Measurements from ENCODE around the gene NOA1.

Gene NOA1

DNA sequence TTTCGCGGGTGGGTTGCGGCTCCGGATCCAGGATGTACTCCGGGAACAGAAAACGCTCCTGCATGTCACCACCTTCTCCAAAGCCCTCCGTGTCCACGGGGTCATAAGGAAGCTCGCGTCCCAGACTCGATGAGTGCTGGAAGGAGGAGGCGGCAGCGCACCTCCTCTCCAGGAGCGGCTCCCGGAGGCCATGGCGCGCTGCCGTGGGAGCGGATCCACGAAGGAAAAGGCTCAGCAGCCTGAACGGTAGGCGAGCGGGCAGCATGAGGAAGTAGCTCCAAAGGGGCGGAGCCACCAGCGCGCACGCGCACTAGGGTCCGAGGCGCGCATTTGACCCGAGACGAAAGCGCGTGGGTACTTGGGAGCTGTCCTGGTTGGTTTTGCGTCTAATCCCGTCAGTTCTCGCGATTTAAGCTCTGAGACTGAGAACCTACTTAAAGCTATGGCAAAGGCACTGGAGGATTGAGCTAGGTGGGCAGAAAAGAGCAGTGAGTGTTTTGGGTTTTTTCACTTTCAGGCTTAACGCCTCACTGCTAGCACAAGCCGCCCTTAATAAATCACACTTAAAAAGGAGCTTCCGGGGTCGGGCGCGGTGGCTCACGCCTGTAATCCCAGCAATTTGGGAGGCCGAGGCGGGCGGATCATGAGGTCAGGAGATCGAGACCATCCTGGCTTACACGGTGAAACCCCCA lies at the start of gene NOA1:
Gene NOA1, minus strand, starts transcription at position 286 of the 692 bp plus-strand sequence. Its CDS starts 21 bp downstream, at position 265.
- DNase-seq, result peak; percentile 78 to 99 (median 94)

DNA sequence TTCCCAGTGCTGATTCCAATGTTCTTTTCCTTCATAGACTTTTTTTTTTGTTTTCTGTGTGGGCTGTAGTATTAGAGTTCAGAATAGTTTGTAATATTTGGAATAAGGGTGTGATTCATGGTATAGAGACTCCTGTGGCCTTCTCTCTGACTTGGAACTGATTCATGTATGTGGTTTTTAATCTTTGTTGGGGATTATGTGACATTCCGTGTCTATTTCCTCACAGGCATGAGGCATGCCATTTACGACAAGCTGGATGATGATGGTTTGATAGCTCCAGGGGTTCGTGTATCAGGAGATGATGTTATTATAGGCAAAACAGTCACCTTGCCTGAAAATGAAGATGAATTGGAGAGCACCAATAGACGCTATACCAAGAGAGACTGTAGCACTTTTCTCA lies 45.7 kb upstream of the NOA1 start:
- no peak for DNase-seq

DNA sequence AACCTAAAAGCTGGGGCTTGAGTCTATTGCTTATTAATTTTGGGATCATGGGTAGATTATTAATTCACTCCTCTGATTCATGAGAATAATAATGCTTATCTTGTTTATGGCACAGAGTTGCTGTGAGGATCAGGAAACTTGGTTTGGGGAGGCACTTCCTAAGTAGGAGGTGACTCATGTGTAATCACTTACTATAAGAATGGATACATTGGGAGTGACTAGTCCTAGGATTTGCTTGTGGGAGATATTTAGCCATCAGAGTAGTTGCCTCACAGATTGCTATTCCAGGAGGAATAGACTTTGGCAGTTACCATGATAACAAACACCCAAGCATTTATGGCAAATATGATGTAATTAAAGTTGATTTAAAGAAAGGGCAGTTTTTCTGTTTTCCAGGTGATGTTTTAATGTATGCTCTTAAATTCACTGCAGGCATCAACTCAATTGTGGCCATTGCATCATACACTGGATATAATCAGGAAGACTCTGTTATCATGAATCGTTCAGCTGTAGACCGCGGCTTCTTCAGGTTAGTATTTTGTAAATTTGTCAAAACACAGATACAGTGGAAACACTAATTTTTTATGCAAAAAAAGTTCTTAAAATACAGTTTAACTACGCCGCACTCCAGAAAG lies 43.2 kb upstream of the NOA1 start:
- no peak for DNase-seq

DNA sequence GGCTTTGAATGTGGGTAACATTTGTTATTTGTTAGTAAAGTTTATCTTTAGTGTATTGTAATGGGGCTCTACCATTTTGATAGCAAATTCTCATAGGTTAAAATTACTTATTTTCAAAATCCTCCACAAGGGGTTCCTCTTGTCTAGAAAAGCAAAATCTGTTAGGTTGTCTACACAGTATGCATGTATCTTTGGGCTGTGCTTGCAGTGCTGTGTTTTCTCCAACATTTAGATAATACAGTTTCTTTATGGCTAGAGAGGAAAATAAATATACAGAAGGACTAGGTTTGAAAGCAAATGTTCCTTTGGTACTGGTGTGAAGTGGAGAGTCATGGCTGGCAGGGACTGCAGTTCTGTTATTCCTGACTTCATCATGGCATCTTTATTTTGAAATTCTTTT lies 41.6 kb upstream of the NOA1 start:
- DNase-seq, result no peak

DNA sequence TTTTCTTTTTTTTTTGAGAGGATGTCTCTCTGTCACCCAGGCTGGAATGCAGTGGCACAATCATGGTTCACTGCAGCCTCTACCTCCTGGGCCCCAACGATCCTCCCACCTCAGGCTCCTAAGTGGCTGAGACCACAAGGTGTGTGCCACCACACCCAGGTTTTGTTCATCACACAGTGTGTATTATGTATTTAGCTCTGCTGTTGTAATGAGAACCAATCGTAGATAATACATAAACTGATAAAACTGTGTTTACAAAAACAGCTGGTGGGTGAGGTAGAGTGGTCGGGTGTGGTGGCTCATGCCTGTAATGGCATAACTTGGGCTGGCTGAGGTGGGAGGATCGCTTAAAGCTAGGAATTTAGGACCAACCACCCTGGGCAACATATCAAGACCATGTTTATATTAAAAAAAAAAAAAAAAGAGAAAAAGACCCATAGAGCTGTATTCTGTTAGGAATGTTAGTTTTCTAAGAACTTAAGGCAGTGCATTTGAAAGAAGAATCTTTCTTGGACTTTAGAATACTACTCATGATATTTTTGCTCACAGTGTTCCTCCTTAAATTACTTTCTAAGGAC lies 36.2 kb upstream of the NOA1 start:
- no peak for DNase-seq

DNA sequence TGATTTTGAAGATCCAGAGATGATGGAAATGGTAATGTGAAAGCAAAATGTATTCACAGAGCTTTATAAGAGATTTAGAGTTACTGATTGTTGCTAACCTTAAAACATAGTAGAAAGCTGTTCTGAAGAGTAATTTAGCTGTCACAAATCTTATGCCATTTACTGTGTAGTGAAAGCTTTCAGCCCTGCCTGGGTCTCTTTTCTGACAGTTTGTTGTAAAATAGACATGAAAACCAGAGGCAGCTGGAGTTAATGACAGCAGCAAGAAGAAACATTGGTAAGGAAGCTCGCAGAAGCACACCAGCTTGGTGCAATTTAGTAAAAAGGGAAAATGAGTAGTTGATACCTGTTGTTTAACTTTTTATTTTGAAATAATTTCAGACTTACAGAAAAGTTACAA lies 22.3 kb upstream of the NOA1 start:
- DNase-seq, result no peak

DNA sequence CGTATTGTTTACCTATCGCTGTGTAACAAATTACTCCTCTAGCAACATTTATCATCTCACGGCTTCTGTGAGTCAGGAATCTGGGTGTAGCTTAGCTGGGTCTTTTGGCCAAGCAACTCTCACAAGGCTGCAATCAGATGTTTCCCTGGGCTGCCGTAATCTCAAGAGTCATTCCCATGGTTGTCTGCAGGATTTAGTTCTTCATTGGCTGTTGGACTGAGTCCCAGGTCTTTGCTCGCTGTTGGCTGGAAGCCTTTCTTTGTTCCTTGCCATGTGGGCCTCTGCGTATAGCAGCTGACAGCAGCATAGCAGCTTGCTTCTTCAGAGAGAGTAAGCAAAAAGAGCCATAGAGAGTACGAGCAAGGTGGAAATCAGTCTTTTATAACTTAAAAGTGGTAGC lies 18.1 kb upstream of the NOA1 start:
- peak in 48 of 51 donors; percentile 1 to 85 (median 48) for DNase-seq

DNA sequence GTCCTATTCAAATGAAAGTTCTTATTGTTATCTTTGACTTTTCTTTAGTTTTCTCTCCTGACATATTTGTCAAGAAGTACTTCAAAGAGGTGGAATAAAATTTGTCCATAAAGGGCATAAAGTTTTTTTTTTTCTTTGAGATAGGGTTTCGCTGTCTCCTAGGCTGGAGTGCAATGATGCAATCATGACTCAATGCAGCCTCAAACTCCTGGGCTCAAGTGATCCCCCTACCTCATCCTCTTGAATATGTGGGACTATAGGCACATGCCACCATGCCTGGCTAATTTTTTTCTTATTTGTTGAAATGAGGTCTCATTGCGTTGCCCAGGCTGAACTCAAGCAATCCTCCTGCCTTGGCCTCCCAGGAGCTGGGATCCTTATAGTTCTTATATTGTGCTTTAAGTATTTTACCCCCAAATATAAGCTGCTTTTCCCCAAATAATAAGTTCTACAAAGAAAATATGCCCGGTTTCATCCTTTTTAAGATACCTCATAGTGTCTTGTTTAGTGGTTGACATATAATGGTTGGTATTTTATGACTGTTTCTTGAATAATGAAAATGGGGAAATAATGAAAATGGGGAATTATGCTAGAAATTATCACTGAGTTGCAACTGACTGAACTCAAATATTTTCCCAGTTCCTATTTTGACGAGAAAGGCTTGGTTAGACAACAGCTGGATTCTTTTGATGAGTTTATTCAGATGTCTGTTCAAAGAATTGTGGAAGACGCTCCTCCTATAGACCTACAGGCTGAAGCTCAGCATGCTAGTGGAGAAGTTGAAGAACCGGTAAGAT lies 12.9 kb upstream of the NOA1 start:
- DNase-seq, result no peak

DNA sequence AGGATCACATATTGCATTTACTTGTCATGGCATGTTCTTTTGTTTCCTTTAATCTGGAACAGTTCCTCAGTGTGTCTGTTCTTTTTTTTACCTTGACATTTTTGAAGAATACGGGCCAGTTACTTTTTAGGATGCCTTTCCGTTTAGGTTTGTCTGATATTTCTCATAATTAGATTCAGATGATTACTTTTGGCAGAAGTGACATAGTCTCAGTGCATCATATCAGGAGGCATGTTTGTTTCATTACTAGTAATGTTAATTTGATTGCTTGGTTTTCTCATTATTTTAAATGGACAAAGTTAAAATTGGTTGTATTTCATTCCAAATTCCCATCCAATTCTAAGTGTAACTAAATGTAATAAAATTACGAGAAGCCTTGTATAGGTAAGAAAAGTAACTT lies 9.5 kb upstream of the NOA1 start:
- DNase-seq, result no peak

DNA sequence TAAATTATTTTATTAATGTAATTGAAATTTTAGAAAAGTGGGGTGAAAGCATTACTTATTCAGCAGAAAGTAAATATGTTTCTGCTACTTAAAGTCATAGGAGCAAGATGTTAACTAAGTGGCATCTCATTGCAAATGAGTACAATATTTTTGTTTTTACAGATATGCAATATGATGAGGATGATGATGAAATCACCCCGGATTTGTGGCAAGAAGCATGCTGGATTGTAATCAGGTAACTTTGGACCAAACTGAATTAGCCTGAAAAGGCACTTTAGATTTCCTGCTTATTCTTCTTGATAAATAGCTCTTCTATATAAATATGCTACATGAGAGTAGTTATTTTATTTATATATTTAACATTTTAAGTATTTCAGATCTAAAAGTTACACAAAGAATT lies 8.8 kb upstream of the NOA1 start:
- DNase-seq, result no peak

DNA sequence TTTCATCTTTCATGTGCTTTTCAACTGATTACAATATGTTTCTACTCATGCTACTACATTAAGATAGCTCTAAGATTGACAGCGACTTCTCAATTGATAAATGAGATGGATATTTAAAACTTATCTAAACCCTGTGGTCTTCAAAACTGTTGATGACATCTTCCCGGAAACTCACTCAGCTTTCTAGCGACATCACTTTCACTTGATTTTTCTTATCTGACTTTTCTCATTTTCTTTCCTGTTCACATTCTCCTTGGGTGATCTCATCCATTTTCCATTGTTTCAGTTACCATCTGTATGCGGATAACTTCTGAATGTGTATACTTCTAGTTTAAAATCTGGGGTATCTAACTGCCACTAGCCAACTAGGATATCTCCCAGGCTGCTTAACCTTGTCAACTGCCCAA lies 4.4 kb upstream of the NOA1 start:
- DNase-seq, result no peak

DNA sequence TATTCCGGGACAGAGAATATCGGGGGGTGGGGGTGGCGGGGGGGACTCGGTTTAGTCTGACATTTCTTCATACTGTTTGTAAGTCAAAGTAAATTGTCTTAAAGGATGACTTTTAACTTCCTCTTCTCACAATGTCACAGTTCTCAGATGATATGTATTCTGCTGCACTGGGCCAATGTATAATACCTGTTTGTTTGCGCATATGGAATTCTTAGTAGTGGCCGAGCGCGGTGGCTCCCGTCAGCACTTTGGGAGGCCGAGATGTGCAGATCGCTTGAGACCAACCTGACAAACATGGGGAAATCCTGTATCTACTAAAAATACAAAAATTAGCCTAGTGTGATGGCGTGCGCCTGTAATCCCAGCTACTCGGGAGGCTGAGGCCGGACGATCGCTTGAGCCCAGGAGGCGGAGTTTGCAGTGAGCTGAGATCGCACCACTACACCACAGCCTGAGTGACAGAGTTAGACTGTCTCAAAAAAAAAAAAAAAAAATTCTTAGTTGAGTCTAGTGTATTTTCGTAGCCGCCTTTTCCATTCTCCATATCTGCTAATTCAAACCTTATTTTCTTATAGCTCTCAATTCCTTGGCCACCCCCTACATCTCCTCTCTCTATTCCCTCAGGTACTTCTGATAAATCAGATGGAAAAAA lies 2.1 kb upstream of the NOA1 start:
- DNase-seq, result peak in 1 of 51 donors; percentile 1

DNA sequence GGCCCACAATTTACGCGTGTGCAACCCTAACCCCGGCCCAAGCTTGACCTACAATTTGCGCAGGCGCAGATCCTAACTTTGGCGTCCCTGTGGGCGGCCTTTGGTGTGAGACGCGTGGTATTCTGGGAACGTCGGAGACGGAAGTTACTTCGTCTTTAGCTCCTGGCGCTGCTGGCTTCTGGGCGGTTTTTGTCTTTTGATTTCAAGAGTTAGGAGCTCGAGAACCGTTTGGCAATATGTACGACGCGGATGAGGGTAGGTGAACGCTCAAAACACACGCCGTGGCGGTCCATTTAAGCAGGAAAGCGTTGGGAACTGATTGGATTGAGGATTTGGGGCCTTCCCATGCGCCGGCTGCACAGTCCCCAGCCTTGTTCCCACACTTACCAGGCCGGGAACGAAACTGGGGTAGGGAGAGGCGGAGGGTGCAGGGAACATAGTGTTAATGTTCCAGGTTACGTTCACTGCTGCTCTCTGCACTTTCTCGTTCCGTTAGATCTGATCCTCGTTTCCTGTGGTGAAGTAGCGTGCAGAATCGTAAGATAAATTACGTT lies 1.4 kb upstream of the NOA1 start, which contains the start of gene POLR2B:
Gene POLR2B, plus strand, starts transcription at position 147 of the 554 bp plus-strand sequence. Its CDS starts 90 bp downstream, at position 237.
- peak; percentile 59 to 94 (median 86) for DNase-seq

DNA sequence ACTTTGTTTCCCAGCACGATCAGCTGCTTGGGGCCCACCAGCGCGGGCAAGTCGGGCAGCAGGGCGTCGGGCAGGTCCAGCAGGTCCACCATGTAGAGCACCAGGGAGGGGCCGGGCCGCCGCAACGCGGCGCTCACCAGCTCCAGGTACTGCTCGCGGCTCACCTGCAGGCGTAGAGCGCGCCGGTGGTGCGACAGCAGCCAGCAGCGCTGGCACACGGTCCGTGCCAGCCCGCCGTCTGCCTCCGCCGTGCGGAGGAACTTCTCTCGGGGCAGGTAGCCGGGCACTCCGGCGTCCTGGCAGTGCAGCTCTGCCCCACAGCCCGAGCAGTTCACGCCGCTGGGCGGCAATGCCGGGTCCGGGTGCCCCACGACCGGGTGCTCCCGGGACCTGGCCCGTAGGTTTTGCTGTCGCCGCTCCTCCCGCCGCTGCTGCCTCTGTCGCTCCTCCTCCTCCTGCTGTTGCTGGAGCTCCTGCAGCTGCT lies 527 bp downstream of the NOA1 start:
- peak in 14 of 51 donors; percentile 17 to 67 (median 55) for DNase-seq

DNA sequence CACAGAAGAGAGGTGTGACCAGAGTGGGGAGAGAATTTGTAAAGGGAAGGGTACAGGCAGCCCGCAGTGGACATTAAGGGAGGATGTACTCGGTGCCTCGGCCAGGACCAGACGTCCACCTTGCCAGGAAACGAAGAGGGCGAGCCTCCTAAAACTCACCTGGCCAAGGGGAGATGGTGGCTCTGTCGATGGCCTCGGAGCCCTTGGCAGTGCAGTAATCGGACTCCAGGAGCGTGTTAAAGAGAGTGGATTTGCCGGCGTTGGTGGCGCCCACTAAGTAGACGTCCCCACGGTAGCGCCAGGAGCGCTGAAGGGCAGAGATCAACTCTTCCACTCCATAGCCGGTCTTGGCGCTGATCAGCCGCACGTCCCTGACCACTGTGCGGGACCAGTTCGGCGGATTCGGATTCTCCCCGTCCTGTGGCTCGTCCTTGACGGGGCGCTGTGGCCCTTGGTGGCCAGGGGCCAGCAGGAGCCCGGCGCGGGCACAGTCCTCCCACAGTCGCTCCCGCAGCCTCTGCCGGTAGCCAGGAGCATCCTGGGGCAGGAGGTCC lies 1.0 kb downstream of the NOA1 start:
- peak in 4 of 51 donors; percentile 24 to 39 (median 27) for DNase-seq

DNA sequence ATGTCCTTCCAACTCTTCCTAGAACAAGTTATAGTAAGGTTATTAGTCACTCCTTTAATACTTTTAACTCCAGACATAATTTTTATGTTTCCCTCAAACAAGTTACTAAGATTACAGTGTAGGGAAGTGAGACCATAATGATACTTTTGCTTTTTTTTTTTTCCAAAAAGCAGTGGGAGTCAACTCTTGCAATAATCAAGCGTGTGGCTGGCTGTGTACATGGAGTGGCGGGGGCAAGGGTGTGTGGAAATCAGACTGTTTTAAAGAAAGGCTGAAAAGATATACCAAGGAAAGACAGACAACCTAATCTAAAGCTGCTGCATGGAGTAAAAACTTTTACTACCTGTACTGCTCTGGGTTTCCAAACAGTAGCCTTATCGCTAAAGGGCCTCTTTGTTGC lies 4.1 kb downstream of the NOA1 start:
- no peak for DNase-seq

DNA sequence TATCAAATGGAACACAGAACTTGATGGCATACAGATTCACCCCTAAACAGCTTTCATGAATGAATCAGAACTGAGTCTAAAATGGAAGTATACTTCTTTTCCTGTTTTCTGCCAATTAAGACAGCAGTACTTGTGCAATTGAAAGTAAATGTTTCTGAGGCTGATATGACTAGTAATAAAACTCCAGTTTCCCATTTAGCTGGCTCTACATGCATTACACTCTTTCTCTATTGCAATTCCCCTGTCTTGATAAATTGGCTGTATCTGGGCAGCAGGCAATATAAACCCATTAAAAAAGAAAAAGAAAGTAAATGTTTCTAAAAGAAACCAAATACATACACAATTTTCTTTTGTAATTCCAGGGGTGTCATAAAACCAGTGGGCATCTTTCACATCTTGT lies 4.6 kb downstream of the NOA1 start:
- no peak for DNase-seq

DNA sequence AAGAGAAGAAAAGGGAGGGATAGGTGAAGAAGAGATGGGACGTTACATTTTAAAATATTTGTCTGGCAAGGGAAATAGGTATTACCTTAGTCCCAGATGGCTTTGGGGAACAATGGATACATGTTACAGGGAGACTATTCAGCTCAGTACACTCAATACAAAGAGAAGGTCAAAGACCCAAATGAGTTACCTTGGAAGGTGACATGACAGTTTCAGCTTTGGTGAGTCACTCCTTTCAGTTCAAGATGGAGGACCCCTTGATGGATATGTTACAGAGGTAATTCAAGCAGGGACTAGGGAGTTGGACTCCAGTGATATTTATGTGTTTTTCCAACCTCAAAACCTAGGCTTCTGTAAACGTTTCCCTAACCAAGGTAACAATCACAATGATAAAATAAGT lies 5.0 kb downstream of the NOA1 start:
- no peak for DNase-seq

DNA sequence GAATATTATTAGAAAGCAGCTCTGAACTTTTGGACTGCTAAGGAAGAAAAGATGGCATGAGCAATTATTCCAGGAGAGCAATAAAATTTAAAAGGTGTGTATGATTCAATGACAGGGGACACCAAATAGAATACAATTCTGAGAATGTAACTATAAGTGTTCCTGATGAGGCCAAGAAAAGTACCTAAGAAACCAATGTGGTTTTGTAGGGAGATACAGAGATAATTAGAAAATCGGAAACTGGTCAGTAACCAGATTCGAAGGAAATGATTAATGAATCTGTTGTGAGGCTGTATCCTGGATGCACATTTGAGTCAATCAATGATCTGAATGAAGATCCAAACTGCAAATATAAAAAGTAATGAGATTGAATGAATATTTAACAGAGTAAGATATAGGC lies 6.0 kb downstream of the NOA1 start:
- no peak for DNase-seq

DNA sequence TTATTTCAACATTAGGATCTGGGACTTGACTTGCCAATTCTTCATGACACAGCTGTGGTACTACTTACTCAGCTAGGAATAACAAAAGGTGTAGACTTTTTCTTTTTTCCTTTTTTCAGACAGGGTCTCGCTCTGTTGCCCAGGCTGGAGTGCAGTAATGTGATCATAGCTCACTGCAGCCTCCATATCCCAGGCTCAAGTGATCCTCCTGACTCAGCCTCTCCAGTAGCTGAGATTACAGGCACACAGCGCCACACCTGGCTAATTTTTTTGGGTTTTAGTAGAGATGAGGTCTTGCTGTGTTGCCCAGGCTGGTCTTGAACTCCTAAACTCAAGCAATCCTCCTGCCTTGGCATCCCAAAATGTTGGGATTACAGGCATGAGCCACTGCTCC lies 16.3 kb downstream of the NOA1 start:
- DNase-seq, result no peak

DNA sequence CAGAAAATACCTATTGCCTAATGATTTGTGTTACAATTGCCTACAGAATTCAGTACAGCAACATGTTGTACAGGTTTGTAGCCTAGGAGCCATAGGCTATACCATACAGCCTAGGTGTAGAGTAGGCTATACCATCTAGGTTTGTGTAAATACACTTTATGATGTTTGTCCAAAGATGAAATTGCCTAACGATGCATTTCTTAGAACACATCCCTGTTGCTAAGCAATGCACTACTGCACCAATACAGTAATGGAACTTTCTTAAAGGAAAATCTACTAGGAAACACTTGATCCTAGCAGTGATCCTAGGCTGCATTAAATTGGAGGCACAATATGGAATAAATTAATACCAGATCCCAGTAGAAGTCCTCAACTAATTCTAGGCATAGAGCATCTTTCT lies 18.3 kb downstream of the NOA1 start:
- no peak for DNase-seq
